Astrocyte (in vitro differentiated cells and primary cell): ENCODE results near the gene CRYL1.

Source experiments
- EZH2 ChIP-seq: IDR thresholded peaks from 2 replicates; pipeline ENCODE4 v1.6.1; 2012; ENCODE audit warnings: mild to moderate bottlenecking, low read length, inconsistent platforms; ENCODE audit not compliant: insufficient read depth
- TF ChIP-seq, protein P1 (sequence below): IDR thresholded peaks from 2 replicates; pipeline ENCODE4 v1.5.1; 2011; ENCODE audit warnings: low read depth, mild to moderate bottlenecking, inconsistent platforms, low read length, moderate library complexity; ENCODE audit not compliant: insufficient read depth

- TF ChIP-seq, protein P1, sequence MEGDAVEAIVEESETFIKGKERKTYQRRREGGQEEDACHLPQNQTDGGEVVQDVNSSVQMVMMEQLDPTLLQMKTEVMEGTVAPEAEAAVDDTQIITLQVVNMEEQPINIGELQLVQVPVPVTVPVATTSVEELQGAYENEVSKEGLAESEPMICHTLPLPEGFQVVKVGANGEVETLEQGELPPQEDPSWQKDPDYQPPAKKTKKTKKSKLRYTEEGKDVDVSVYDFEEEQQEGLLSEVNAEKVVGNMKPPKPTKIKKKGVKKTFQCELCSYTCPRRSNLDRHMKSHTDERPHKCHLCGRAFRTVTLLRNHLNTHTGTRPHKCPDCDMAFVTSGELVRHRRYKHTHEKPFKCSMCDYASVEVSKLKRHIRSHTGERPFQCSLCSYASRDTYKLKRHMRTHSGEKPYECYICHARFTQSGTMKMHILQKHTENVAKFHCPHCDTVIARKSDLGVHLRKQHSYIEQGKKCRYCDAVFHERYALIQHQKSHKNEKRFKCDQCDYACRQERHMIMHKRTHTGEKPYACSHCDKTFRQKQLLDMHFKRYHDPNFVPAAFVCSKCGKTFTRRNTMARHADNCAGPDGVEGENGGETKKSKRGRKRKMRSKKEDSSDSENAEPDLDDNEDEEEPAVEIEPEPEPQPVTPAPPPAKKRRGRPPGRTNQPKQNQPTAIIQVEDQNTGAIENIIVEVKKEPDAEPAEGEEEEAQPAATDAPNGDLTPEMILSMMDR = no peak
- no peak for TF ChIP-seq EZH2
These were observed 39.6 kb upstream of the CRYL1 start for GRCh38 chr13:20565115-20565736.
